Hypothalamus (tissue), 51 donors: ENCODE results near the gene INPP5D.
"Not testable (repeated sequence)": the region's sequence is repeated elsewhere in the genome, so short reads cannot be mapped to it uniquely, and the experiment has no call there.

Experiments used
- DNase-seq, 51 donors: peaks; one replicate each; lab custom pipeline; 2025; lab: John Stamatoyannopoulos, UW

INPP5D gene

DNA sequence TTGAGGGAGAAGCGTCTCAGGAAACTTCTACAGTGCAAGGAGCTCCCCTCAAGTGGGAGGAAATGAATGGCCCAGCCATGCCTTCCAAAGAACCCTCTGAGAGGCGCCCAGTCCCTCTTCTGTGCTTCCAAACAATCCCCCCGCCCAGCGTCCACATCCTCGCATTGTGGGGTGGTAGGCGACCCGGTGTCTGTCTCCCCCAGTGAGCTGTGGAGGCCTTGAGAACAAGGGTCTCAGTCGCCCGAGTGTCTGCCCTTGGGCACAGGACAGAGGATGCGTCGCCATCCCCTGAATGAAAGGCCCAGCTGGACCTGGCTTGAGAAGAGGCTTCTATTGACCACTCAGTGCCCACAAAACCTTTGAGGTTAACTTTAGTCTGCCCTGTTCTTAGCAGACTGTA lies 29.7 kb downstream of the INPP5D start:
- DNase-seq: no peak

DNA sequence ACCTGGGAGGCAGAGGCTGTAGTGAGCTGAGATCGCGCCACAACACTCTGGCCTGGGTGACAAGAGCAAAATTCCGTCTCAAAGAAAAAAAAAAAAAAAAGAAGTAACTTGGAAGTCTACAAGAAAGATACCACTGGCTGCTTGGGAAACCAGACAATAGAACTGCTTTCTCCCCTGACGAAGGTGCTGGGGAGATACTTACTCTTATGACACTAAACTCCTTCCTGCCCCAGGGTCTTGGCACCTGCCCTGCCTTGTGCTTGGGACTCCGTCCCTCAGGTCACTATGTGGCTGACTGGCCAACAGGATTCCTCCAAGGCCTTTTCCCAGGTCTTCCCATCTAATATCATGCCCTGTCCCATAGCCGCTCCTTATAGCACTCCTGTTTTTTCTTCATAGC lies 30.7 kb downstream of the INPP5D start:
- no peak for DNase-seq

- DNase-seq: no peak
Measured at GRCh38 chr2:233091595-233092375, 31.6 kb downstream of the INPP5D start.

GRCh38 chr2:233092432-233093165 lies 32.5 kb downstream of the INPP5D start:
- no peak for DNase-seq

DNA sequence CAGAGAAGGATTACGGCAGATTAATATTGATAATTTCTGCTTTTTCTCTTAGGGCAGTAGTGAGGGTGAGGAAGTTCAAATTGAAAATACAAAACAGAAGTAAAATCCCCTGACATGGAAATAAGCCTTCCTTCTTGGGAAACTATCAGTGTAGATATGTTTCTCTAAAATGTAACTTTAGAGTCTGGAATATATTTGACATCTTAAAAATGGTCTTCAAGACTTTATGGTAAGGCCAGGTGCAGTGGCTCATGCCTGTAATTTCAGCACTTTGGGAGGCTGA lies 33.0 kb downstream of the INPP5D start:
- DNase-seq: no peak

DNA sequence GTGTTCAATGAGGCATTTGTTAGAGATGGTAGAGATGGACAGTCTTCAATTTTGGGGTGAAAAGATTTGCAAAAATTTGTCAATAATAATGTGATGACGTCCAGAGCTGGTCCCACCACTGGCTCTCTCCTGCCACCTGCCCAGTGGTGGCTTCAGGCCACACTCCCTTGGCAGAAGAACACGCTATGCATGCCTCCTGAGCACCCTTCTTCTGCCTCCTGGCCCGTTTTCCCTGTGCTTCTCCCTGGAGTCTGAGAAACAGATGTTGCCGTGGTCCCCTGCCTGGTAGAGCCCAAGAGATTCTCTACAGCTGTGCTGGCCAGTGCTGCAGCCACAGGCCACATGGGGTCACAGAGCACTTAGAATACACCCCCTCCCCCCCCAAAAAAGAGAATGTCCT lies 33.6 kb downstream of the INPP5D start:
- no peak for DNase-seq

- DNase-seq: no peak
Measured at GRCh38 chr2:233094614-233095013, 34.5 kb downstream of the INPP5D start.

- no peak for DNase-seq
Measured at GRCh38 chr2:233096006-233096405, 35.9 kb downstream of the INPP5D start.

GRCh38 chr2:233098618-233099017 lies 38.5 kb downstream of the INPP5D start:
- DNase-seq: no peak

DNA sequence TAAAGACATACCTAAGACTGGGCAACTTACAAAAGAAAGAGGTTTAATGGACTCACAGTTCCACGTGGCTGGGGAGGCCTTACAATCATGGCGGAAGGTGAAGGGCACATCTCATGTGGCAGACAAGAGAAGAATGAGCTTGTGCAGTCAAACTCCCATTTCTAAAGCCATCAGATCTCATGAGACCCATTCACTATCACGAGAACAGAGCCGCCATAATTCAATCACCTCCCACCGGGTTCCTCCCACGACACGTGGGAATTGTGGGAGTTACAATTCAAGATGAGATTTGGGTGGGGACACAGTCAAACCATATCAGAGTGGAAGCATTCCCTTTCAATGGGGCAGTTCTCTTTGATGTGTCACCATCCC lies 39.7 kb downstream of the INPP5D start:
- not testable (repeated sequence) for DNase-seq

GRCh38 chr2:233100192-233100998 lies 40.3 kb downstream of the INPP5D start:
- DNase-seq: no peak

GRCh38 chr2:233101141-233101540 lies 41.0 kb downstream of the INPP5D start:
- no peak for DNase-seq

DNA sequence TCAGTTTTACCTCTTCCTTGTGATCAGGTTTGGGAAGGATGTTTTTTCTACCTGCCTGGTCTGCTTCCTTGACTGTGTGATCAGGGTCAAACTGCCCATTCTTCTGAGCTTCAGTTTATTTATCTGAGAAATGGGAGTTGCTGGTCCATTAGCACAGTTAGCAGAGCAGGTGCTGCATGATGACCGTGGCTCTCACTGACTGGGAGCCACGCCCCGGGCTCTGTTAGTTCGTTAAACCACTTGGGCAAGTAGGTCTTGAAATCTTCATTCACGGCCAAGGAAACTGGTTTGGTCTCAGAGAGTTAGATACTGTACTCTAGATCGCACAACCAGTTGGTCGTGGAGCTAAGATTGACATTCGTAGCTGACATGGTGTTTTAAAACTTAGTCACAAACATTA lies 41.7 kb downstream of the INPP5D start:
- DNase-seq: no peak

- no peak for DNase-seq
Measured at GRCh38 chr2:233105156-233105895, 45.2 kb downstream of the INPP5D start.

DNA sequence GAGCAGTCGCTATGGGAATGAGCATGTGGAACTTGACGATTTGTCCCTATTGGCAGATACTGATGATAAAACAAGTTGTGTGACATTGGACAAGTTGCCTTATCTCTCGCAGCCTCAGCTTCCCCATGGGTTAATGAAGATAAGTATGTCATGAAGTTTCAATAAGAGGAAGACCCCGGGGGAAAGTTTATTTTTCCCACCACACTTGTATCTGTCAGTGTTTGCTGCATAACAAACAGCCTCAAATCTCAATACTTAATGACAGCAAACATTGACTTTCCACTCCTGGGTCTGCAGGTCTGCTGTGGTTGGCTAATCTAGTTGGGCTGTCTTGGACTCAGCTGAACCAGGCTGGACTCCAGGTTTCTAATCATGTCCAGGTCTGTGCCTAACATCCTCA lies 45.8 kb downstream of the INPP5D start:
- DNase-seq: no peak

DNA sequence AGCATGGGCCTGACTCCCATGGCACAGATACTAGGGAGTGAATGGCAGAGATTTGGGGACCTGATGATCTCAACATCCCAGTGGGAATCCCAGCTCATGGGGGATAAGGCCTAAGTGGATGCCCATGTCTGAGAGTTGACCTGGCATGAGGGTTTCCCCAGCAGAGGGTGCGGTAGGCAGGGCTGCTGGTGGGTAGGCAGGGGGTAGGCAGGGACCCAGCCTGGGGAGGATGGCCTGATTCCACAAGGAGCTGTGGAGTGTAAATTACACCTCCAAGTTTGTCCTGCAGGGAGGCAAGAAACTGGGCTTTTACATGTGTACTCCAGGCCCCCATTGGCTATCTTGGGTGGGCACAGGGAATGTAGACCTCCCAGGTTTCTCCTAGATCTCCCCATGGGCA lies 46.9 kb downstream of the INPP5D start:
- no peak for DNase-seq

GRCh38 chr2:233107831-233108300 lies 47.7 kb downstream of the INPP5D start:
- DNase-seq: peak in 1 of 51 donors; percentile 30

- DNase-seq: no peak
Measured at GRCh38 chr2:233108611-233109490, 48.7 kb downstream of the INPP5D start.

DNA sequence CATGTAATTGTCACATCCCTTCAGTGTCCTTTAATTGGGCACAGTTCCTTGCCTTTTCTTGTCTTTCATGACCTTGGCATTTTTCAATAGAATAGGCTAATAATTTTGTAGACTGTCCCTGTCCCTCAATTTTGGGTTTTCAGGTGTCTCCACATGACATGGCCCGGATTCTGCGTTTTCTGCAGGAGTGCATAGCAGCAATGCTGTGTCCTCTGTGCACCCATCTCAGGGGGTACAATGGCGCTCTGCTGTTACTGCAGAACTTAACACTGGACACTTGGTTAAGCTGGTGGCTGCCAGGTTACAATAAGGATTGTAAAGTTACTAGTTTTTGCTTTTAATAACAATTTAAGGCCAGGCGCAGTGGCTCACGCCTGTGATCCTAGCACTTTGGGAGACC lies 51.3 kb downstream of the INPP5D start:
- DNase-seq: no peak

- no peak for DNase-seq
Measured at GRCh38 chr2:233112329-233112728, 52.2 kb downstream of the INPP5D start.
